GM19240 (cell line): ENCODE data around the gene SLC16A5.
"Not testable (repeated sequence)": the region's sequence is repeated elsewhere in the genome, so short reads cannot be mapped to it uniquely, and the experiment has no call there.

ENCODE experiments used
- DNase-seq: peaks from one replicate; pipeline ENCODE4 v3.0.0; 2011; ENCODE audit warnings: low spot score; ENCODE audit not compliant: insufficient read length

The SLC16A5 gene

DNA sequence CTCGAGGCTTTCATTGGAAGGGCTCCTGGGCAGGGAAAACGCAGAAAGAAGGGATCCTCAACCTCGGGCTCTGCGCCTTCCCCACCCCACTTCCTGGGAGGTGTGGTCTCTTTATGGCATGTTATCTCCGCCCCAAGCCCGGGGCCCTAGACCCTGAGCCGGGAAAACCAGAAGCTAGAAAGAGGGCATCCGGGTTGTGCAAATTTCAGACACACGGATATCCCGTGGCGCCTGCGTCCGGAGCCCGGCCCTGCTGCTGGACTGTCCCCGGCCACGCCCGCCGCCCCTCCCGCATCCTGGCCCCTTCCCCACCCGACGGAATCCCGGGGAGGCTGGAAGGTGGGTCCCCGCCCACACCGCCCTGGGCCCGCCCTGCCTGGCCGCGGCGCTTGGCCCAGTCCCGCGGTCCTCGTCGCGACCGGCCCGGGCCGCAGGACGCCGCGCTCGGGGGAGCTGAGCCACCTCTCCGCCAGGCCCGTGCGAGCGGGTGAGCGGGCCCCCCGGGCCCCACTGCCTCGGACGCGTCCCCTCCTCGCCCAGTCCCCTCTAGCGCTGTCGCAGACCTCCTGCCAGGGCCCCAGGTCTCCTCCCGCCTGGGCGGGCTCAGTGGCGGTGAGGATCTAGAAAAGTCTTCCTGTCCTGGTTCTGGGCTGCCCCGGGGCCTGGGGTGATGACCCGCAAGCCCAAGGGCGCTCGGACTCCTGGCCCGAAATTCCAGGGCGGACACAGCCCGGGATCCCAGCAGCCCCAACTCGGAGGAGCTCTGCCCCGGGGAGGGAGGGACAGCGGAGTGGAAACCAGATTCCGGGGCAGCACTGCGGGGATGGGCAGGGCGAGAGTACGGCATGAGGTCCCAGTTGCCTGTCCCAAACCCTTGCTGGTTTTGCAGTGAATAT lies at the start of gene SLC16A5:
TSS of gene SLC16A5 (plus strand) at position 397 of the 896 bp plus-strand sequence. CDS start 5,683 bp downstream, outside the sequence.
- DNase-seq, result no peak

- no peak for DNase-seq
These were observed 48.5 kb upstream of the SLC16A5 start for GRCh38 chr17:75039238-75039637.

DNA sequence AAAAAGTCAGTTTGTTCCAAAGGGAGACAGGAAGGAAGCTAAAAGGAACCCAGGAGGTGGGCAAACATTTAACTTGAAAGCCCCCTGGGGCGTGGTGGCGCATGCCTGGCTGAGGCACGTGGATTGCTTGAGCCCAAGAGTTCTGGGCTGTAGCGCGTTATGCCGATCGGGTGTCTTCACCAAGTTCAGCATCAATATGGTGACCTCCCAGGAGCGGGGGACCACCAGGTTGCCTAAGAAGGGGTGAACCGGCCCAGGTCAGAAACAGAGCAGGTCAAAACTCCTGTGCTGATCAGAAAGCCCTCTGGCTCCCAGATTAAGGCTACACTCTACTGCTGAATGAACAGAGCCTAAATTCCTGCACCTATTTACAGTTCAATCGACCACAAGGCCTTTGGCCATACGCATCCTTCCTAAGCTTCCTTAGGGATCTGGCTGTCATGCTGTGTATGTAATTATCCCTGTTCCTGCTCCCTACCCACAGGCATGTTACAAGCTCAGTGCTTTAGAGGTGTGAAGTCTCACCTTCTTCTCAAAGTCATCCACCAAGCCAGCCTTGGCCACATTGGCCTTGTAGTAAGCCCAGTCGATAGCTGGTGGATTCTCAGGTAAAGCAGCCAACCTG lies 46.0 kb upstream of the SLC16A5 start:
- no peak for DNase-seq

DNA sequence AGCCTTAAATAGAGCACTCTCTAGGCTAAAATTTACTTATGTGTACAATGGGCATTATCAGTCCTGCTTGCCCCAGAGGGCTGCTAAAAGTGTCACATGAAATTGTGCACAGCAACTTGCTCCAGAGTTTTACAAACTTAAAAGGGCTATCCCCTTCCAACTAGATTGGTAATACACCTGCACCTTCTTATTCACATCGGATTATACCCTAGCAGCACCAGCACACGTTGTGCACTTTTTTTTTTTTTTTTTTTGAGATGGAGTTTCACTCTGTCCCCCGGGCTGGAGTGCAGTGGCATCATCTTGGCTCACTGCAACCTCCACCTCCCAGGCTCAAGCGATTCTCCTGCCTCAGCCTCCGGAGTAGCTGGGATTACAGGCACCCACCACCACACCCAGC lies 44.0 kb upstream of the SLC16A5 start:
- not testable (repeated sequence) for DNase-seq

- no peak for DNase-seq
These were observed 43.0 kb upstream of the SLC16A5 start for GRCh38 chr17:75044716-75045115.

- not testable (repeated sequence) for DNase-seq
These were observed 41.8 kb upstream of the SLC16A5 start for GRCh38 chr17:75045946-75046406.

DNA sequence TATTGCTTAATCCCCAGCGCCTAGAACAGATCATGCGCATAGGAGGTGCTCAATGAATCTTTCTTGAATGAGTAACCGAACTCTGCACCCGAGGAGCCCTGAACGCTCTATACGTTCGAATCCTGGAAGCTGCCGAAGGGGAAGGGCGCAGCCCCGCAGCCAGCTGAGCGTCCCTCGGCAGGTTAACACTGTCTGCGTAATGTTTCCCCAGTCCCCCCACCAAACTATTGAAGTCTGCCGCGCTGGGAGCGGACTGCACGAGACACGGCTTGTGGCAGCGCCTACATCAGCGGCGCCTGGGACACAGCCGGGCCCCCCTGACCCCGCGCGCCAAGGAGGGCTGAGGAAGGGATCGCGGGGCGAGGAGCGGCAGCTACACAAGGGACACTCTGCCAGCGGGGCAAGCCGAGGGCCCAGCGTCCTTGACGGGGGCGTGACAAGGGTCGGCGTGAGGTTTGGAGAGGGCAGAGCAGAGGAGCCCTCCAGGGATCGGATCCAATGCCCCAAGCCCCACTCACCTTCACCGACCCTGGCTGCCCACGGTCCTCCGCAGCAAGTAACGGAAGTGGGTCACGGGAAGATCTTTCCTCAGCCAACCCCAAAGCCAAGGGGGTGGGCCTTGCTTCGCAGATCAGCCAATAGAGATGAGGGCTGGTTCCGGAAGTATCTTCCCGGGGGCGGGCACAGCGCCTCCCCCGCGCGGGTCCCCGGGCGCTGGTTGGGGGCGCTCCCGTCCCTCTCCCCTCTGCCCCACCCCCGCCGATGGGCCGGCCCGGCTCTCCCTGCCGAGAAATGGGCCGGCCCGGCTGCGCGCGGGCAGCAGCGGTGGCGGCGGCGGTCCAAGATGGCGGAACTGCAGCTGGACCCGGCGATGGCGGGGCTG lies 41.1 kb upstream of the SLC16A5 start, which contains the start of the genes ATP5PD and KCTD2:
TSS of gene ATP5PD (minus strand) at position 563 of the 883 bp plus-strand sequence. CDS start 4,319 bp downstream, outside the sequence.
TSS of gene KCTD2 (plus strand) at position 819 of the 883 bp plus-strand sequence. CDS start at position 845, 26 bp downstream.
- DNase-seq, result peak; percentile 95

DNA sequence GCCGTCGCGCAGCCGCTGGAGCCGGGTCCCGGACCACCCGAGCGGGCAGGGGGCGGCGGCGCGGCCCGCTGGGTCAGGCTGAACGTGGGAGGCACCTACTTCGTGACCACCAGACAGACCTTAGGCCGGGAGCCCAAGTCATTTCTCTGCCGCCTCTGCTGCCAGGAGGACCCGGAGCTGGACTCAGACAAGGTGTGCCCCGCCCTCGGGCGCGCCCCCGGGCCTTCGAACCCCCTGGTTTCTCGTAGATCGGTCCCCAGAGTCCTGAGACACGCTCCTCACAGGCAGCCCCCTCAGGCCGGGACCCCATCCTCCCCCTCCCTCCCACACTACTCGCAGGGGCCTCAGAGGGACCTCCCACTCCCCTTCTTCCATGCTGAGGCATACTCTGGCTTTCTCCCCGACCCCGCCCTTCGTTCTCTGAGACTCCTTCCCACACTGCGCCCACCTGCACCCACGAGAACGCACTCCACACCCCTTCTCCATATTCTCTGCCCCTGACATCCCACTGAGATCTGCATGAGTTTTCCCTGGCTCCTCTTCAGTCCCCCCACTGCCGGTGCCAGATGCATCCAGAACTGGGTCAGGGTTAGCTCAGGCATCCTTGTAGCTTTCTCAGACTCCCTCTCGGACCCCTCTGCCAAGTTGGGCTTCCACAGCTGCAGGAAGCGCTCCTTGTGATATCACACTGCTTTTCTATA lies 40.2 kb upstream of the SLC16A5 start:
- no peak for DNase-seq

- no peak for DNase-seq
These were observed 39.4 kb upstream of the SLC16A5 start for GRCh38 chr17:75048249-75048878.

- DNase-seq, result no peak
These were observed 38.7 kb upstream of the SLC16A5 start for GRCh38 chr17:75049057-75049456.

DNA sequence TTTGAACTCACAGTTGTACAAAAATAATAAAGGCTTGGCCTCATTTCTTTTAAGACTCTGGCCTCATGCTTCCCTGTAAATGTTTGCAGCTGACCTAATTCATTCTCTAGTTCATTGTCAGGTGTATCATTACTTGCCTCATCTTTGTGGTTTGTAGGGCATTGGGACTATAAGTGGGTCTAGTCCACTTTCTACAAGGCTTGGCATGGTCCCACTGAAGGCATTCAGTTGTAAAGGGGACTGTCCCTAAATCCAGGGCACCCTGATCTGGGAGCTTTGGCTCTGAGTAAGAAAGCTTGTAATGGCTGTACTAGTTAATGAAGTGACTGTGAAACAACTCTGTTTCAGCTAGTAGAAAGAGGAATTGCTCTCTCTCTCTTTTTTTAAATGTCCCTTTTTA lies 38.0 kb upstream of the SLC16A5 start:
- DNase-seq, result no peak

DNA sequence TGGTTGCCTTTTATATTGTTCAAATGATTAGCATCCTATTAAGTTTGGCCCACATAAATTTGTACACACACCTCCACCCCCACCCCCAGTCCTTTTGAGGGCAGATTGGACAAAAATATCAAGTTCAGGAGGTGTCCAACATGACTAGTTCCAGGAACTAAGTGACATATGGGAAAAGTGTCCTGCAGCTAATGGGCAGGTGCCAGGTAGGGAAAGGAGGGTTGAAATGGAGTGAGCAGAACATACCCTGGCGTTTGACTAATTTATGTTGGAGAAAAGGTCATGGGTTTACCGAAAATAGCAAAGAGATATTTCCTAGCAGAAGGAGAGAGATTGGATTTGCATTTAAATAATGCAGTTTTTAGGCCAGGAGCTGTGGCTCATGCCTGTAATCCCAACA lies 35.8 kb upstream of the SLC16A5 start:
- no peak for DNase-seq

DNA sequence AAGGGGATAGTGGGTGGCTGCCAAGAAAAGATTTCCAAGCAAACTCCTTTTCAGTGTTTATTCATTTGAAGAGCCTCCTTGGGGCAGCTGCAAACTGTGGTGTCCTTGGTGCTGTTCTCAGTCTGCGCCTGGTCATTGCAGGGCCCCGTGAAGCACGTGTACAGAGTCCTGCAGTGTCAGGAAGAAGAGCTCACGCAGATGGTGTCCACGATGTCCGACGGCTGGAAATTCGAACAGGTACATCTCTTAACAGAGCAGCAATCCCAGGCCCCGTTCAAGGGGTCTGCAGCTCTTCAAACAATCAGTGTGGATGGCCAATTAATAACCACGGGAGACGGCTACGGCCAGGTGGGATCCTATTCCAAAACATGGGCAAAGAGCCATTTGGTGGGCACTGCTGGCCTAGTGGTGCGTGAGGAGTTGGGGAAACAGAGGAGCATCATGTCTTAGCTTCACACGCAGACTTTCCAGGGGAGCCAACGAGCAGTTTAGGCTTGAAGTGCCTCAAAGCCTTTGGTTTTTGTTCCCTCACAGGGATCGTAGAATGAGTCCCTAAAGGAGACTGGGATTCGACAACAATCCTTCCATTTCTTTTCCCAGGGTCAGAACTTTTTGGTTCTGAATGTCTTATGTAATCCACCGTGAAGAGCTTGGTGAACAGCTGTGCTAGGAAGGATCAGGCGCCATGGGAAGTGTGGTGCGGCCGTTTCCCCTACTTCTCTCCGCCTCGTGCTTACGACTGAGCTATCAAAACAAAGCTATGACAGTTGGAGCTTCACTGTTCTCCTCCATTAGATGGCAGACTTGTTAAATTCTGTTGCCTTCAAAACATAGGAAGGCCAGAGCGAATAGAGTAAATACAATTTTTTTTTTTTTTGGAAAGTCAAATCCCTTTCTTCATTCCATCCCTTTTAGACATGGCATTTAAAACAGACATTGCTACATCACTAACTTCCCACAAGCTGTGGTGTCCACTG lies 28.1 kb upstream of the SLC16A5 start:
- DNase-seq, result no peak

DNA sequence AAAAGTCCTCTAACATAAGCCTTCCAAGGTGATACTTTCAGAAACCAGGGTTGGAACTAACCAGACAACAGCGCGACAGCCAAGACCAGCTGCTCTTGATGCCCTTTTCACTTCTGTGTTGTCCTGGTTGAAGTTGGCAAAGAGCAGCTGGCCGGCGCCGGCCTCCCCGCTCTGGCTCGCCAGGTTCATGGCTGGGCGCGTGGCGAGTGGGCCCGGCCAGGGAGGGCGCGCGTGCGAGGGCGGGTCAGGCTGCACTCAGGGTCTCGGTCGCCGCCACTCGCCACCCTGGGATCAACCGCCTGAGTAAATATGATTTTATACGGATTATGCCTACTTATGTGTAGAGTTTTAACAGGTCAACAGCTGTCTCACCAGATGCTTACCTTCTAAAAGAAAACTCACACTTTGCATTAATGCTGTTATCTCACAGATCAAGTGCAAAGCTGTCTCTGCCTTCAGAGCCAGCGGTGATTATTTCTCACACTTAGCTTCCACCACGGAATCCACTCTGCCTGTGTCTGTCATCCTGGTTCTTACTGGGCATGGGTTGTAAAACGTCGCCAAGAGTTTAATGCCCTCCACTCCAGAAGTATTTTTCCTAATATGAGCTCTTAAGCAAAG lies 27.2 kb upstream of the SLC16A5 start:
- no peak for DNase-seq

GRCh38 chr17:75061055-75061438 lies 26.7 kb upstream of the SLC16A5 start:
- DNase-seq, result no peak

DNA sequence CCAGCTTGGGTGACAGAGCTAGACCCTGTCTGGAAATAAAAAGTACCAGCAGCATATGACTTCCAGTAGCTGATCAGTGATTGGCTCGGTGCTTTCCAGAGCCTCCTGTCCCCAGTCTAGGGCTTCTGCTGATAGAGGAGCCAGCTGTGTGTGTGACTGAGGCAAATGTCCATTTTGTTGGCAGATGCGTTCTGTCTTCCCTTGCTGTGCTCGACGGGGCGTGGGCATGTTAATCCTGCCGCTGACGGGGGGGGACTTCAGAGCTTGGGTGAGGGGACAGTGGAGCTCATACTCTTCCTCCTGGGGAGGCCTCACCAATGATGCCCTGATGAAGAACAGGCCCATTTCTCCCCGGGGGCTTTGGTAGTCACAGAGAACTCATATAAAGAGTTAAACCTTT lies 26.1 kb upstream of the SLC16A5 start:
- no peak for DNase-seq

DNA sequence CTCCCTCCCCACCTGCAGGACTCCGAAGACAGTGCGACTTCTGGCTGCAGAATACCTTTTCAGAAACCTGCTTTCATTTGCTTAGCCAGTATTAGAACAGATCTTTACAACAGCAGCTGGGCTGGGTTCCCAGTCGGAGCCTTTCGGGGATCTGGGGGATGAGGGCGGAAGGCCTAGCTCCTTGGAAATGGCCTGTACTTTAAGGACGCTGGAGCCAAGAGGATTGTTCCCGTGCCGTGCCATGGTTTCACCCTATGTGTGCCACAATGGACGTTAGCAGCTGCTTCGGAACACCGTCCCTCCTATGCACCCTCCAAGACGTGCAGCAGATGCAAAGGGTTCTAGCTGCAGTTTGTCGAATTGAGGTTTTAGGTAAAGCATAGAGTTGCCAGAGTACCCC lies 24.6 kb upstream of the SLC16A5 start:
- no peak for DNase-seq

GRCh38 chr17:75063626-75064025 lies 24.1 kb upstream of the SLC16A5 start:
- no peak for DNase-seq

- DNase-seq, result no peak
These were observed 23.7 kb upstream of the SLC16A5 start for GRCh38 chr17:75064040-75064439.
